HL-60 (cell line): ENCODE data around the gene FUCA2.

Experiments
- CTCF ChIP-seq: IDR thresholded peaks from one replicate; pipeline ENCODE4 v1.5.1; 2011; ENCODE audit warnings: low read length, control low read depth, inconsistent platforms; ENCODE audit not compliant: insufficient read depth
- POLR2AphosphoS5 ChIP-seq: IDR thresholded peaks from 2 replicates; pipeline ENCODE4 v1.6.1; 2012; ENCODE audit warnings: low read depth
- REST ChIP-seq: IDR thresholded peaks from 2 replicates; pipeline ENCODE4 v1.6.1; 2012; ENCODE audit warnings: low read depth; ENCODE audit not compliant: insufficient replicate concordance

- TF ChIP-seq POLR2AphosphoS5 (no peak), REST (no peak), CTCF (no peak)
Measured at GRCh38 chr6:143504369-143504768, 7.2 kb downstream of the FUCA2 start.
